Stomach (tissue), 9 donors: ENCODE results near the gene EVL. TPM values are rescaled to one million over a fixed set of nuclear protein-coding genes. Genes with fewer than 3 reads are reported as not detected.

Source experiments
- DNase-seq, 2 donors: peaks; one replicate each; pipeline versions ENCODE4 v3.0.0 to v3.0.0-alpha.2; 2013 to 2019
- H3K27ac ChIP-seq, 5 donors: fragments of 200-600 bp in 4 of 5; sonication (generic) in 4 of 5; one replicate each; pipeline ENCODE4 v1.5.1; 2013 to 2019; ENCODE audit warnings: mild to moderate bottlenecking in 1 of 5, moderate library complexity in 1 of 5
- H3K27me3 ChIP-seq, 3 donors: fragments of 200-600 bp; sonication (generic); one replicate each; pipeline ENCODE4 v1.5.1; 2017 to 2019; ENCODE audit warnings: mixed run types in 1 of 3
- H3K36me3 ChIP-seq, 4 donors: fragments of 200-600 bp; sonication (generic); 1 replicate in 3 of 4; 2 replicates in 1 of 4; pipeline ENCODE4 v1.5.1; 2016 to 2019
- H3K4me1 ChIP-seq, 4 donors: fragments of 200-600 bp; sonication (generic); one replicate each; pipeline ENCODE4 v1.5.1; 2016 to 2019
- H3K4me3 ChIP-seq, 4 donors: fragments of 200-600 bp; sonication (generic) in 3 of 4; one replicate each; pipeline ENCODE4 v1.5.1; 2016 to 2019; ENCODE audit warnings: mild to moderate bottlenecking in 1 of 4
- H3K9me3 ChIP-seq, 4 donors: fragments of 200-600 bp; sonication (generic); one replicate each; pipeline ENCODE4 v1.5.1; 2016 to 2019
- CTCF ChIP-seq, 7 experiments: fragments of 450-650 bp in 4 of 7; fragments of 200-600 bp in 3 of 7; sonication (generic) in 3 of 7; IDR thresholded peaks; one replicate each; pipeline ENCODE4 v1.5.1; 2016 to 2019; ENCODE audit warnings: antibody characterized with exemption in 7 of 7, control low read depth in 2 of 7, mild to moderate bottlenecking in 1 of 7
- EP300 ChIP-seq: sonication (generic); formaldehyde crosslinking; IDR thresholded peaks from one replicate; pipeline ENCODE4 v1.6.1; 2017; ENCODE audit warnings: antibody characterized with exemption
- POLR2A ChIP-seq, 4 donors: fragments of 450-650 bp; IDR thresholded peaks; one replicate each; pipeline ENCODE4 v1.6.1; 2016; ENCODE audit warnings: antibody characterized with exemption in 4 of 4, control low read depth in 2 of 4, mild to moderate bottlenecking in 1 of 4, moderate library complexity in 1 of 4
- POLR2AphosphoS5 ChIP-seq, 3 donors: sonication (generic); formaldehyde crosslinking; IDR thresholded peaks; one replicate each; pipeline ENCODE4 v1.6.1; 2016; ENCODE audit warnings: antibody characterized with exemption in 3 of 3
- WGBS, 5 donors: extraction: QIAGEN DNeasy Blood & Tissue Kit in 3 of 5; methylation state at CpG; one replicate each; pipeline versions ENCODE4 v1.1.5 to v1.1.7; 2013 to 2018; 5-methylcytosine and 5-hydroxymethylcytosine counted together
- intact Hi-C: fragments of 100-400 bp; cut with DNase I; formaldehyde crosslinking; loops from one replicate; pipeline ENCODE4 v1.15.1; 2023; ENCODE audit warnings: low total_unique reads
- polyA plus RNA-seq, 3 donors: library from polyadenylated mRNA; stranded (reverse); fragments of 200-250 nt; gene quantifications; one replicate each; pipeline ENCODE4 v1.2.3, GENCODE V29; 2013
- total RNA-seq, 5 donors: library from RNA; depleted of rRNA; stranded (reverse); fragments of >200 nt; gene quantifications; one replicate each; pipeline versions ENCODE4 v1.1.0 to v1.2.3, GENCODE V29; 2014 to 2016
- donor health status: healthy with polysubstance abuse.
- donor health status: Bipolar disorder and iron deficiency.
- donor health status: healthy.

EVL gene
- total and polyA plus RNA-seq, 8 donors, result 23.3 to 111 (median 39.7) TPM

GRCh38 chr14:100100032-100100703 lies 34.9 kb downstream of the EVL start:
- no peak for DNase-seq
- TF ChIP-seq POLR2A (IDR thresholded peaks at IDR 0.05), result no peak
- TF ChIP-seq CTCF (IDR thresholded peaks at IDR 0.05), result no peak
- no peak for TF ChIP-seq EP300
- no peak for TF ChIP-seq POLR2AphosphoS5 (IDR thresholded peaks at IDR 0.05)
- Histone ChIP-seq H3K9me3 (no peaks in the 10 kb centered on the region), H3K27me3 (no peaks in the 10 kb centered on the region), H3K4me1 (peaks cover 13 to 47% (median 27%) of the 10 kb centered on the region in 4 donors), H3K36me3 (peaks cover 7 to 32% (median 17%) of the 10 kb centered on the region in 4 donors), H3K27ac (peak overlapping the region in 1 of 5 donors; percentile 3), H3K4me3 (no peak overlapping the region)
- WGBS, 5 donors, result 90 to 92% (median 92%) methylated on average over 13 to 14 of the region's 14 CpGs
- intact Hi-C loops, result no loop called here

GRCh38 chr14:100102156-100102785 lies 37.0 kb downstream of the EVL start:
- WGBS, 5 donors, result 83 to 87% (median 83%) methylated on average over 8 of the region's 8 CpGs
- TF ChIP-seq POLR2AphosphoS5 (IDR thresholded peaks at IDR 0.05), result no peak
- no peak for TF ChIP-seq EP300
- TF ChIP-seq POLR2A (IDR thresholded peaks at IDR 0.05), result no peak
- TF ChIP-seq CTCF (IDR thresholded peaks at IDR 0.05), result no peak
- no peaks in the 10 kb centered on the region for H3K9me3 ChIP-seq
- intact Hi-C loops, result no loop called here
- no peak for DNase-seq
- peak overlapping the region in 3 of 5 donors; percentile 43 to 65 (median 44) for H3K27ac ChIP-seq
- H3K36me3 ChIP-seq, result peaks cover 7 to 24% (median 17%) of the 10 kb centered on the region in 4 donors
- no peaks in the 10 kb centered on the region for H3K27me3 ChIP-seq
- H3K4me3 ChIP-seq, result no peak overlapping the region
- peaks cover 13 to 55% (median 44%) of the 10 kb centered on the region in 4 donors for H3K4me1 ChIP-seq

- TF ChIP-seq CTCF (IDR thresholded peaks at IDR 0.05) (no peak), POLR2AphosphoS5 (IDR thresholded peaks at IDR 0.05) (no peak)
- Histone ChIP-seq H3K27me3 (no peaks in the 10 kb centered on the region), H3K9me3 (no peaks in the 10 kb centered on the region), H3K4me1 (peaks cover 19 to 66% (median 52%) of the 10 kb centered on the region in 4 donors), H3K36me3 (peaks cover 1 to 14% (median 6%) of the 10 kb centered on the region in 4 donors), H3K4me3 (no peak overlapping the region), H3K27ac (peak overlapping the region in 4 of 5 donors; percentile 17 to 65 (median 44))
- DNase-seq, result no peak
- intact Hi-C loops, result no loop called here
- WGBS, 5 donors, result 68 to 77% (median 75%) methylated on average over 10 of the region's 10 CpGs
These were observed 38.2 kb downstream of the EVL start for GRCh38 chr14:100103250-100104005.

DNA sequence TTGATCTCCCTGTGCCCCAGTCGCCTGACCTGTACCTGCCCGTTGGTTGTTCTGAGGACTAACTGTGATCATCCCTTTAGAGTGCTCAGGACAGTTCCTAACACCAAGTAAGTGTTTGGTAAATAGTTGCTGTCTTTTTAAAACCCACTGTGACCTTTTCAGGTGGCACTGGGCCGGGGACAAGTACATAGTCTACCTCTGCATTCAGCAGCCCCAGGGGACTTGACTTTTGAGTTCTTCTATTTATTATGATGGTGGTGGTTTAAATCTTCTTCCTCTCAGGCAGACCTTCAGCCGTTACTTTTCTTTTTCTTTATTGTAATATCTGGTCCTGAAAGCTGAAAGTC lies 38.8 kb downstream of the EVL start:
- Histone ChIP-seq H3K4me3 (no peak overlapping the region), H3K9me3 (no peaks in the 10 kb centered on the region), H3K27ac (peak overlapping the region in 3 of 5 donors; percentile 43 to 65 (median 44)), H3K27me3 (no peaks in the 10 kb centered on the region), H3K36me3 (peaks cover 0 to 8% (median 3%) of the 10 kb centered on the region in 4 donors), H3K4me1 (peaks cover 22 to 72% (median 57%) of the 10 kb centered on the region in 4 donors)
- 74 to 77% (median 74%) methylated on average over 4 of the region's 4 CpGs for WGBS, 5 donors
- TF ChIP-seq CTCF (IDR thresholded peaks at IDR 0.05) (no peak), POLR2A (IDR thresholded peaks at IDR 0.05) (no peak), EP300 (no peak), POLR2AphosphoS5 (IDR thresholded peaks at IDR 0.05) (no peak)
- DNase-seq, result no peak
- intact Hi-C loops, result no loop called here
